Vagina (tissue), 2 donors: ENCODE measurements around the gene CDCP1. TPM values are rescaled to one million over a fixed set of nuclear protein-coding genes. Genes with fewer than 3 reads are reported as not detected.
"Not testable (repeated sequence)": the region's sequence is repeated elsewhere in the genome, so short reads cannot be mapped to it uniquely, and the experiment has no call there.

Experiments
- DNase-seq, 2 donors: peaks; one replicate each; pipeline ENCODE4 v3.0.0-alpha.2; 2017; ENCODE audit errors: extremely low spot score in 2 of 2
- H3K27ac ChIP-seq: fragments of 200-600 bp; sonication (generic); one replicate; pipeline ENCODE4 v1.5.1; 2019
- H3K27me3 ChIP-seq: fragments of 200-600 bp; sonication (generic); one replicate; pipeline ENCODE4 v1.5.1; 2019
- H3K36me3 ChIP-seq, 2 donors: fragments of 200-600 bp; sonication (generic); one replicate each; pipeline ENCODE4 v1.5.1; 2017 to 2019
- H3K4me1 ChIP-seq: fragments of 200-600 bp; sonication (generic); one replicate; pipeline ENCODE4 v1.5.1; 2019
- H3K4me3 ChIP-seq, 2 donors: fragments of 200-600 bp; sonication (generic); 1 replicate in 1 of 2; 2 replicates in 1 of 2; pipeline ENCODE4 v1.5.1; 2016 to 2019
- H3K9me3 ChIP-seq: fragments of 200-600 bp; sonication (generic); one replicate; pipeline ENCODE4 v1.5.1; 2019
- CTCF ChIP-seq, 3 experiments: fragments of 450-650 bp in 2 of 3; fragments of 200-600 bp in 1 of 3; sonication (generic) in 1 of 3; IDR thresholded peaks; one replicate each; pipeline ENCODE4 v1.5.1; 2017 to 2019; ENCODE audit warnings: antibody characterized with exemption in 3 of 3, mild to moderate bottlenecking in 2 of 3, moderate library complexity in 2 of 3
- POLR2A ChIP-seq, 2 donors: fragments of 450-650 bp; IDR thresholded peaks; one replicate each; pipeline ENCODE4 v1.6.1; 2017; ENCODE audit warnings: antibody characterized with exemption in 2 of 2, mild to moderate bottlenecking in 2 of 2, moderate library complexity in 2 of 2
- POLR2AphosphoS5 ChIP-seq, 2 donors: sonication (generic); formaldehyde crosslinking; IDR thresholded peaks; one replicate each; pipeline ENCODE4 v1.9.0; 2017; ENCODE audit warnings: antibody characterized with exemption in 2 of 2, mild to moderate bottlenecking in 2 of 2, low read depth in 1 of 2; ENCODE audit not compliant: insufficient read depth in 1 of 2
- intact Hi-C: fragments of 100-400 bp; cut with DNase I; formaldehyde crosslinking; loops from one replicate; pipeline ENCODE4 v1.15.1; 2023
- total RNA-seq: library from RNA; depleted of rRNA; stranded (reverse); fragments of >200 nt; gene quantifications from one replicate; pipeline ENCODE4 v1.2.3, GENCODE V29; 2016

CDCP1 gene
- total RNA-seq, 1 donor from 2014 or later: 27.5 TPM

GRCh38 chr3:45145223-45145622 is 955 bp downstream of the CDCP1 start:
- no peaks in the 10 kb centered on the region for H3K9me3 ChIP-seq
- H3K4me3 ChIP-seq: peak overlapping the region; percentile 38 to 52
- no peak for DNase-seq
- H3K36me3 ChIP-seq: no peaks in the 10 kb centered on the region
- TF ChIP-seq CTCF (IDR thresholded peaks at IDR 0.05) (no peak), POLR2AphosphoS5 (IDR thresholded peaks at IDR 0.05; ENCODE audit: insufficient read depth in 1 of 2, low read depth in 1 of 2) (peak in 1 of 2 donors; percentile 45)
- H3K27me3 ChIP-seq: no peaks in the 10 kb centered on the region
- peaks cover 24% of the 10 kb centered on the region for H3K4me1 ChIP-seq
- intact Hi-C loops: no loop called here
- peak overlapping the region; percentile 22 for H3K27ac ChIP-seq

GRCh38 chr3:45143673-45144671 is 2.2 kb downstream of the CDCP1 start:
- intact Hi-C loops: no loop called here
- Histone ChIP-seq H3K36me3 (no peaks in the 10 kb centered on the region), H3K4me3 (no peak overlapping the region), H3K4me1 (peaks cover 37% of the 10 kb centered on the region), H3K27ac (no peak overlapping the region), H3K9me3 (no peaks in the 10 kb centered on the region), H3K27me3 (no peaks in the 10 kb centered on the region)
- no peak for DNase-seq
- no peak for TF ChIP-seq POLR2AphosphoS5 (IDR thresholded peaks at IDR 0.05; ENCODE audit: insufficient read depth in 1 of 2, low read depth in 1 of 2)
- no peak for TF ChIP-seq POLR2A (IDR thresholded peaks at IDR 0.05)
- TF ChIP-seq CTCF (IDR thresholded peaks at IDR 0.05): no peak

- H3K36me3 ChIP-seq, H3K9me3 ChIP-seq, H3K27ac ChIP-seq, H3K4me3 ChIP-seq, H3K27me3 ChIP-seq, intact Hi-C loops, DNase-seq: not testable (repeated sequence)
- H3K4me1 ChIP-seq: peaks cover 42% of the 10 kb centered on the region
Measured at GRCh38 chr3:45140770-45141155, 5.4 kb downstream of the CDCP1 start.

GRCh38 chr3:45140141-45140769 is 5.9 kb downstream of the CDCP1 start:
- Histone ChIP-seq H3K4me3 (no peak overlapping the region), H3K27me3 (no peaks in the 10 kb centered on the region), H3K36me3 (no peaks in the 10 kb centered on the region), H3K4me1 (peaks cover 37% of the 10 kb centered on the region), H3K27ac (no peak overlapping the region), H3K9me3 (no peaks in the 10 kb centered on the region)
- TF ChIP-seq POLR2AphosphoS5 (IDR thresholded peaks at IDR 0.05; ENCODE audit: insufficient read depth in 1 of 2, low read depth in 1 of 2) (peak in 1 of 2 donors; percentile 43), POLR2A (IDR thresholded peaks at IDR 0.05) (no peak), CTCF (IDR thresholded peaks at IDR 0.05) (no peak)
- no peak for DNase-seq
- intact Hi-C loops: no loop called here

GRCh38 chr3:45139372-45140140 is 6.6 kb downstream of the CDCP1 start:
- Histone ChIP-seq H3K27me3 (no peaks in the 10 kb centered on the region), H3K4me1 (peaks cover 36% of the 10 kb centered on the region), H3K36me3 (no peaks in the 10 kb centered on the region), H3K27ac (peak overlapping the region; percentile 63), H3K9me3 (no peaks in the 10 kb centered on the region), H3K4me3 (no peak overlapping the region)
- DNase-seq: no peak
- intact Hi-C loops: no loop called here
- TF ChIP-seq CTCF (IDR thresholded peaks at IDR 0.05): no peak
- no peak for TF ChIP-seq POLR2AphosphoS5 (IDR thresholded peaks at IDR 0.05; ENCODE audit: insufficient read depth in 1 of 2, low read depth in 1 of 2)
- no peak for TF ChIP-seq POLR2A (IDR thresholded peaks at IDR 0.05)
